GM12892 (cell line): ENCODE measurements around the gene DPRX.

Source experiments
- POLR2A ChIP-seq: IDR thresholded peaks from 2 replicates; pipeline ENCODE4 v1.6.1; 2011; ENCODE audit warnings: low read depth, low read length, control low read depth
- POLR2AphosphoS5 ChIP-seq: IDR thresholded peaks from 2 replicates; pipeline ENCODE4 v1.6.1; 2011; ENCODE audit warnings: low read depth, low read length, control low read depth
- TAF1 ChIP-seq: IDR thresholded peaks from 2 replicates; pipeline ENCODE4 v1.6.1; 2011; ENCODE audit warnings: low read depth, mild to moderate bottlenecking, control low read depth, low read length, borderline replicate concordance

- TF ChIP-seq POLR2AphosphoS5 = no peak
- no peak for TF ChIP-seq POLR2A
- no peak for TF ChIP-seq TAF1
Observed at GRCh38 chr19:53642381-53643099, 10.7 kb downstream of the DPRX start.
